K562 (cell line): ENCODE data around the gene NR4A2.

Source experiments
- EGR1 ChIP-seq: fragments of 450-650 bp; conservative IDR thresholded peaks from 2 replicates; pipeline ENCODE4 v1.6.1; 2017; ENCODE audit warnings: mild to moderate bottlenecking
- GATA2 ChIP-seq: sonication (generic); formaldehyde crosslinking; IDR thresholded peaks from 2 replicates; pipeline ENCODE4 v1.4.0; 2020; ENCODE audit warnings: mild to moderate bottlenecking, missing genetic modification reagents
- MTA1 ChIP-seq: fragments of 450-650 bp; IDR thresholded peaks from 2 replicates; pipeline ENCODE4 v1.6.1; 2017; ENCODE audit warnings: borderline replicate concordance
- PCBP1 ChIP-seq: fragments of 200-400 bp; formaldehyde crosslinking; IDR thresholded peaks from 2 replicates; pipeline ENCODE4 v1.6.1; 2018; ENCODE audit warnings: mild to moderate bottlenecking, low read depth, low read length; ENCODE audit not compliant: poor library complexity, severe bottlenecking
- POLR2AphosphoS5 ChIP-seq: IDR thresholded peaks from 2 replicates; pipeline ENCODE4 v1.6.1; 2011; ENCODE audit warnings: mild to moderate bottlenecking, low read depth, low read length, moderate library complexity; ENCODE audit not compliant: control insufficient read depth, insufficient read depth
- TCF7 ChIP-seq: sonication (generic); IDR thresholded peaks from 2 replicates; pipeline ENCODE4 v1.6.1; 2016; ENCODE audit warnings: antibody characterized with exemption, borderline replicate concordance
- TF ChIP-seq, protein P1 (sequence below): sonication (generic); formaldehyde crosslinking; IDR thresholded peaks from 2 replicates; pipeline ENCODE4 v1.8.0; 2023; ENCODE audit warnings: mild to moderate bottlenecking, missing genetic modification reagents
- TF ChIP-seq, protein P2 (sequence below), 3 experiments: IDR thresholded peaks in 2 of 3; conservative IDR thresholded peaks in 1 of 3; 2 replicates each; pipeline ENCODE4 v1.5.1; 2011 to 2012; ENCODE audit warnings: low read length in 3 of 3, mild to moderate bottlenecking in 3 of 3, control low read depth in 2 of 3, improper control_type of control experiment in 1 of 3, inconsistent platforms in 1 of 3, low read depth in 1 of 3, mixed read lengths in 1 of 3, moderate library complexity in 1 of 3; ENCODE audit not compliant: insufficient read depth in 2 of 3

DNA sequence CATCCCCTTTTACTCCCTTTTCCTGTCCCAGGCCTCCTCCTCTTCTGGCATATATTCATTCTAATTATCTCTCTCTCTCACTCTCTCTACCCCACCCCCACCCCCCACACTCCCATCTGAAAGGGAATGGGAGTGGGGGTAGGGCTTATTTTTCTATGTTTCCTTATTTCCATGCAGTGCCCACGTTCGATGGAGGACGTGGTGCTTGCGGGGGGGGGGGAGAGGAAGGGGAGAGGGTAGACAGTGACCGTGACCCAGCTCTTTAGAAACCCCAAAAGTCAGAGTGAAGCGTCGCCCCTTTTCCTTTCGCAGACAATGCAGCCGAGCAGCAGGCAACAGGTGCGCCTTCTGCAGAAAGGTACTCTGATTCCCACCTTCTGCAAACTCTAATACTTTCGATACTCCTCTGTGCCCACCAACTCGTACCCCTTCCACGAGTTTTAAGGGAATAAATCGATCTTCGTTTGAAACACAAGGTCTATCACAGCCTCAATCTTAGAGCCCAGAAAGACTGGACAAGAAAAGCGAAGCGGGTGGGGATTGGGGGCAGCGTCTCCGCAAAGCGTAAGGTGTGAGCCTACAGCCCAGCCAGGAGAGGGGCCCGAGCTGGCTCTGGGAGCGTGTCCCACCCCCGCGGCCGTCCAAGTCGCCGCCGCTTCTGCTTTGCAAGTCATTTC lies 891 bp upstream of the NR4A2 start:
- TF ChIP-seq TCF7 (no peak), GATA2 (CRISPR knock-in tag) (no peak), POLR2AphosphoS5 (no peak), MTA1 (no peak), EGR1 (no peak), PCBP1 (no peak)
- TF ChIP-seq, protein P1, sequence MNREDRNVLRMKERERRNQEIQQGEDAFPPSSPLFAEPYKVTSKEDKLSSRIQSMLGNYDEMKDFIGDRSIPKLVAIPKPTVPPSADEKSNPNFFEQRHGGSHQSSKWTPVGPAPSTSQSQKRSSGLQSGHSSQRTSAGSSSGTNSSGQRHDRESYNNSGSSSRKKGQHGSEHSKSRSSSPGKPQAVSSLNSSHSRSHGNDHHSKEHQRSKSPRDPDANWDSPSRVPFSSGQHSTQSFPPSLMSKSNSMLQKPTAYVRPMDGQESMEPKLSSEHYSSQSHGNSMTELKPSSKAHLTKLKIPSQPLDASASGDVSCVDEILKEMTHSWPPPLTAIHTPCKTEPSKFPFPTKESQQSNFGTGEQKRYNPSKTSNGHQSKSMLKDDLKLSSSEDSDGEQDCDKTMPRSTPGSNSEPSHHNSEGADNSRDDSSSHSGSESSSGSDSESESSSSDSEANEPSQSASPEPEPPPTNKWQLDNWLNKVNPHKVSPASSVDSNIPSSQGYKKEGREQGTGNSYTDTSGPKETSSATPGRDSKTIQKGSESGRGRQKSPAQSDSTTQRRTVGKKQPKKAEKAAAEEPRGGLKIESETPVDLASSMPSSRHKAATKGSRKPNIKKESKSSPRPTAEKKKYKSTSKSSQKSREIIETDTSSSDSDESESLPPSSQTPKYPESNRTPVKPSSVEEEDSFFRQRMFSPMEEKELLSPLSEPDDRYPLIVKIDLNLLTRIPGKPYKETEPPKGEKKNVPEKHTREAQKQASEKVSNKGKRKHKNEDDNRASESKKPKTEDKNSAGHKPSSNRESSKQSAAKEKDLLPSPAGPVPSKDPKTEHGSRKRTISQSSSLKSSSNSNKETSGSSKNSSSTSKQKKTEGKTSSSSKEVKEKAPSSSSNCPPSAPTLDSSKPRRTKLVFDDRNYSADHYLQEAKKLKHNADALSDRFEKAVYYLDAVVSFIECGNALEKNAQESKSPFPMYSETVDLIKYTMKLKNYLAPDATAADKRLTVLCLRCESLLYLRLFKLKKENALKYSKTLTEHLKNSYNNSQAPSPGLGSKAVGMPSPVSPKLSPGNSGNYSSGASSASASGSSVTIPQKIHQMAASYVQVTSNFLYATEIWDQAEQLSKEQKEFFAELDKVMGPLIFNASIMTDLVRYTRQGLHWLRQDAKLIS (CRISPR knock-in tag): no peak; the same call in 1 of the 2 replicates
- TF ChIP-seq, protein P2, sequence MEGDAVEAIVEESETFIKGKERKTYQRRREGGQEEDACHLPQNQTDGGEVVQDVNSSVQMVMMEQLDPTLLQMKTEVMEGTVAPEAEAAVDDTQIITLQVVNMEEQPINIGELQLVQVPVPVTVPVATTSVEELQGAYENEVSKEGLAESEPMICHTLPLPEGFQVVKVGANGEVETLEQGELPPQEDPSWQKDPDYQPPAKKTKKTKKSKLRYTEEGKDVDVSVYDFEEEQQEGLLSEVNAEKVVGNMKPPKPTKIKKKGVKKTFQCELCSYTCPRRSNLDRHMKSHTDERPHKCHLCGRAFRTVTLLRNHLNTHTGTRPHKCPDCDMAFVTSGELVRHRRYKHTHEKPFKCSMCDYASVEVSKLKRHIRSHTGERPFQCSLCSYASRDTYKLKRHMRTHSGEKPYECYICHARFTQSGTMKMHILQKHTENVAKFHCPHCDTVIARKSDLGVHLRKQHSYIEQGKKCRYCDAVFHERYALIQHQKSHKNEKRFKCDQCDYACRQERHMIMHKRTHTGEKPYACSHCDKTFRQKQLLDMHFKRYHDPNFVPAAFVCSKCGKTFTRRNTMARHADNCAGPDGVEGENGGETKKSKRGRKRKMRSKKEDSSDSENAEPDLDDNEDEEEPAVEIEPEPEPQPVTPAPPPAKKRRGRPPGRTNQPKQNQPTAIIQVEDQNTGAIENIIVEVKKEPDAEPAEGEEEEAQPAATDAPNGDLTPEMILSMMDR (IDR thresholded peaks at IDR 0.05 in 2 of 3, conservative IDR thresholded peaks at IDR 0.05 in 1 of 3; ENCODE audit: insufficient read depth in 2 of 3, low read depth in 1 of 3, low read length in 3 of 3): no peak
